GM12878 (cell line): ENCODE results near the gene WWOX. TPM values are rescaled to one million over a fixed set of nuclear protein-coding genes. Genes with fewer than 3 reads are reported as not detected.

Experiments
- ATAC-seq: fragments of 200-7000 bp; cut with Tn5 transposase; 3 replicates; pipeline ENCODE4 v1.9.1; 2020; ENCODE audit warnings: mild to moderate bottlenecking, moderate library complexity
- BruUV-seq: library from RNA; stranded (reverse); fragments of 400-500 nt; replicated peaks from 2 replicates; lab custom pipeline; 2021; lab: Mats Ljungman, UMichigan
- CTCF ChIA-PET: fragments of 300-600 bp; sonication (Branson Sonifier 250); formaldehyde crosslinking; extraction: SDS; loops from one replicate; lab custom pipeline; 2021; ENCODE audit warnings: inconsistent platforms; lab: Yijun Ruan, JAX
- POLR2A ChIA-PET: fragments of 350-600 bp; formaldehyde crosslinking; extraction: SDS; loops from one replicate; lab custom pipeline; 2021; ENCODE audit warnings: inconsistent platforms; lab: Charles Lee
- RAD21 ChIA-PET: fragments of 300-600 bp; sonication (Branson Sonifier 250); formaldehyde crosslinking; loops from one replicate; lab custom pipeline; 2023; ENCODE audit warnings: antibody characterized with exemption; ENCODE audit not compliant: unreplicated experiment; lab: Charles Lee
- SMC1A ChIA-PET: fragments of 300-600 bp; sonication (Branson Sonifier 250); formaldehyde crosslinking; loops from one replicate; lab custom pipeline; 2023; ENCODE audit not compliant: unreplicated experiment, uncharacterized antibody; lab: Charles Lee
- DNase-seq: peaks from one replicate; pipeline ENCODE4 v3.0.0-alpha.2; 2011; ENCODE audit warnings: low read depth, low spot score
- FAIRE-seq: peaks from 3 replicates; lab custom pipeline; 2011; peaks lifted over from hg19 to GRCh38; lab: Jason Lieb, UNC
- H2AFZ ChIP-seq: 2 replicates; pipeline ENCODE4 v1.6.0; 2011; ENCODE audit warnings: low read depth, low read length, control low read depth; ENCODE audit not compliant: control insufficient read depth
- H3K27ac ChIP-seq: 2 replicates; pipeline ENCODE4 v1.5.1; 2011; ENCODE audit warnings: control low read depth; ENCODE audit not compliant: control insufficient read depth, insufficient read depth
- H3K27me3 ChIP-seq, 2 experiments: replicated peaks in 1 of 2; 2 replicates each; pipeline versions ENCODE4 v1.6.0 to v1.6.1; 2011; ENCODE audit warnings: low read length in 1 of 2; ENCODE audit not compliant: control insufficient read depth in 2 of 2, insufficient read depth in 2 of 2
- H3K36me3 ChIP-seq, 2 experiments: 2 replicates each; pipeline ENCODE4 v1.5.1; 2011; ENCODE audit warnings: low read length in 1 of 2; ENCODE audit not compliant: control insufficient read depth in 2 of 2, insufficient read depth in 2 of 2
- H3K4me1 ChIP-seq: 2 replicates; pipeline ENCODE4 v1.6.1; 2011; ENCODE audit warnings: mild to moderate bottlenecking, low read length, moderate library complexity, mixed read lengths; ENCODE audit not compliant: control insufficient read depth, insufficient read depth
- H3K4me2 ChIP-seq: 2 replicates; pipeline ENCODE4 v1.6.0; 2011; ENCODE audit warnings: control low read depth; ENCODE audit not compliant: control insufficient read depth, insufficient read depth
- H3K4me3 ChIP-seq: fragments of 200-600 bp; sonication (generic); 2 replicates; pipeline ENCODE4 v1.5.1; 2016
- H3K79me2 ChIP-seq: 2 replicates; pipeline ENCODE4 v1.6.0; 2011; ENCODE audit warnings: low read length; ENCODE audit not compliant: control insufficient read depth, insufficient read depth
- H3K9ac ChIP-seq: 2 replicates; pipeline ENCODE4 v1.8.0; 2011; ENCODE audit warnings: low read length, control low read depth, mixed read lengths; ENCODE audit not compliant: control insufficient read depth, insufficient read depth
- H3K9me3 ChIP-seq: replicated peaks from 3 replicates; pipeline ENCODE4 v1.5.1; 2011; ENCODE audit warnings: mild to moderate bottlenecking, low read length; ENCODE audit not compliant: control insufficient read depth, insufficient read depth
- H4K20me1 ChIP-seq: 2 replicates; pipeline ENCODE4 v1.6.0; 2011; ENCODE audit not compliant: control insufficient read depth, insufficient read depth
- BMI1 ChIP-seq: fragments of 450-650 bp; IDR thresholded peaks from 2 replicates; pipeline ENCODE4 v1.6.1; 2016; ENCODE audit warnings: mild to moderate bottlenecking, moderate library complexity, borderline replicate concordance
- EP300 ChIP-seq, 2 experiments: fragments of 150-350 bp in 1 of 2; IDR thresholded peaks; 2 replicates each; pipeline ENCODE4 v1.6.1; 2011 to 2012; ENCODE audit warnings: low read depth in 2 of 2, low read length in 2 of 2, borderline replicate concordance in 1 of 2, improper control_type of control experiment in 1 of 2, inconsistent platforms in 1 of 2; ENCODE audit not compliant: control insufficient read depth in 1 of 2
- HCFC1 ChIP-seq: fragments of 150-350 bp; IDR thresholded peaks from 2 replicates; pipeline ENCODE4 v1.6.1; 2014; ENCODE audit warnings: low read length
- IKZF1 ChIP-seq: fragments of 450-650 bp; conservative IDR thresholded peaks from 2 replicates; pipeline ENCODE4 v1.6.1; 2017; ENCODE audit warnings: antibody characterized with exemption, mild to moderate bottlenecking
- KDM1A ChIP-seq: fragments of 200-600 bp; sonication (generic); IDR thresholded peaks from 2 replicates; pipeline ENCODE4 v1.6.1; 2016; ENCODE audit warnings: borderline replicate concordance
- KLF5 ChIP-seq: fragments of 450-650 bp; IDR thresholded peaks from 2 replicates; pipeline ENCODE4 v1.6.1; 2014; ENCODE audit warnings: mild to moderate bottlenecking; ENCODE audit not compliant: partially characterized antibody
- LARP7 ChIP-seq: fragments of 450-650 bp; IDR thresholded peaks from 2 replicates; pipeline ENCODE4 v1.6.1; 2017; ENCODE audit warnings: mild to moderate bottlenecking
- NFXL1 ChIP-seq: fragments of 450-650 bp; IDR thresholded peaks from 2 replicates; pipeline ENCODE4 v1.6.1; 2017; ENCODE audit warnings: antibody characterized with exemption, mild to moderate bottlenecking, borderline replicate concordance
- ZNF24 ChIP-seq: fragments of 450-650 bp; IDR thresholded peaks from 2 replicates; pipeline ENCODE4 v1.6.1; 2017; ENCODE audit warnings: antibody characterized with exemption, mild to moderate bottlenecking
- WGBS: methylation state at CpG from one replicate; pipeline ENCODE4 v1.1.6; 2016; ENCODE audit warnings: low lambda C conversion rate; ENCODE audit not compliant: insufficient replicate concordance, insufficient coverage; ENCODE audit errors: missing lambda C conversion rate; 5-methylcytosine and 5-hydroxymethylcytosine counted together
- in situ Hi-C: fragments of 300-500 bp; cut with MboI; formaldehyde crosslinking; loops from 9 replicates; pipeline ENCODE4 v1.14.3; 2018; ENCODE audit warnings: mixed read lengths
- intact Hi-C: fragments of 100-400 bp; cut with micrococcal nuclease; formaldehyde crosslinking; loops from one replicate; pipeline ENCODE4 v1.14.2; 2022; ENCODE audit not compliant: unreplicated experiment
- polyA plus RNA-seq, 11 experiments: library from polyadenylated mRNA; depleted of rRNA in 4 of 11; unstranded in 6 of 11; stranded (reverse) in 5 of 11; fragments of >200 nt; fragmentation: Nextera tagmentation in 4 of 11; fragmentation: Illumina TruSeq in 1 of 11; extraction: Ambion mirVana in 4 of 11; extraction: Trizol in 1 of 11; gene quantifications; 1 replicate in 1 of 11; 2 replicates in 10 of 11; pipeline versions ENCODE4 v1.2.1 to v1.2.3, GENCODE V29; 2011 to 2016; ENCODE audit warnings: inconsistent platforms in 2 of 11, missing spikeins in 2 of 11, low read depth in 1 of 11
- total RNA-seq, 4 experiments: library from RNA; depleted of rRNA in 3 of 4; stranded (reverse); fragments of >200 nt in 3 of 4; fragmentation: Illumina TruSeq in 1 of 4; extraction: Trizol in 1 of 4; gene quantifications; 2 replicates each; pipeline versions ENCODE4 v1.2.1 to v1.2.3, GENCODE V29; 2013 to 2021
- TF ChIP-seq, protein P1 (sequence below): IDR thresholded peaks from 2 replicates; pipeline ENCODE4 v1.6.1; 2011; ENCODE audit warnings: borderline replicate concordance, low read depth, mild to moderate bottlenecking, moderate library complexity, mixed read lengths, low read length; ENCODE audit not compliant: insufficient read depth; ENCODE audit errors: extremely low read length
- TF ChIP-seq, protein P2 (sequence below): IDR thresholded peaks from 2 replicates; pipeline ENCODE4 v1.6.1; 2012; ENCODE audit warnings: low read depth, low read length, improper control_type of control experiment
- TF ChIP-seq, protein P3 (sequence below): fragments of 450-650 bp; formaldehyde crosslinking; IDR thresholded peaks from 2 replicates; pipeline ENCODE4 v1.4.0; 2020; ENCODE audit warnings: mild to moderate bottlenecking, moderate library complexity

WWOX gene
- total and polyA plus RNA-seq, 10 of the 15 experiments (the other 5 are each of a cell fraction or from before 2014, with no cell fraction given) = 2.8 to 24.4 (median 17.8) TPM

DNA sequence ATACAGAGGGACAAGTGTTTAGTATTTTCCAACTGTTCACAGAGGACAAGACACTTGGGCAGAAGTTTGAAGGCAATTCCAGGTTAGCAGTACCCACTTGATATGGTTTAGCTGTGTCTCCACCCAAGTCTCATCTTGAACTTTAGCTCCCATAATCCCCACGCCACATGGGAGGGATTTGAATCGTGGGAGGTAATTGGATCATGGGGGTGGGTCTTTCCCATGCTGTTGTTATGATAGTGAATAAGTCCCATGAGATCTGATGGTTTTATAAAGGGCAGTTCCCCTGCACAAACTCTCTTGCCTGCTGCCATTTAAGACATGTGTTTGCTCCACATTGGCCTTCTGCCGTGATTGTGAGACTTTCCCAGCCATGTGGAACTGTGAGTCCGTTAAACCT lies 832.2 kb downstream of the WWOX start:
- 3% methylated on average over 4 of the region's 4 CpGs for WGBS
- no peak for ATAC-seq
- BruUV-seq = no TSS peak
- Histone ChIP-seq H2AFZ (no peak overlapping the region), H3K4me2 (no peak overlapping the region), H4K20me1 (no peaks in the 10 kb centered on the region), H3K9me3 (no peaks in the 10 kb centered on the region), H3K79me2 (no peaks in the 10 kb centered on the region), H3K9ac (no peak overlapping the region), H3K4me1 (no peaks in the 10 kb centered on the region), H3K36me3 (no peaks in the 10 kb centered on the region), H3K27me3 (no peaks in the 10 kb centered on the region), H3K4me3 (no peak overlapping the region), H3K27ac (no peak overlapping the region)
- FAIRE-seq = no peak
- DNase-seq = no peak
- RAD21 ChIA-PET = no interaction called here
- in situ Hi-C loops (no loop called here), intact Hi-C loops (no loop called here)
- TF ChIP-seq HCFC1 (no peak), KDM1A (no peak), NFXL1 (no peak), ZNF24 (no peak), IKZF1 (no peak), BMI1 (no peak), KLF5 (no peak), LARP7 (no peak), EP300 (IDR thresholded peaks at IDR 0.05; ENCODE audit: borderline replicate concordance in 1 of 2, control insufficient read depth in 1 of 2, low read depth in 2 of 2, low read length in 2 of 2) (no peak)
- TF ChIP-seq, protein P1, sequence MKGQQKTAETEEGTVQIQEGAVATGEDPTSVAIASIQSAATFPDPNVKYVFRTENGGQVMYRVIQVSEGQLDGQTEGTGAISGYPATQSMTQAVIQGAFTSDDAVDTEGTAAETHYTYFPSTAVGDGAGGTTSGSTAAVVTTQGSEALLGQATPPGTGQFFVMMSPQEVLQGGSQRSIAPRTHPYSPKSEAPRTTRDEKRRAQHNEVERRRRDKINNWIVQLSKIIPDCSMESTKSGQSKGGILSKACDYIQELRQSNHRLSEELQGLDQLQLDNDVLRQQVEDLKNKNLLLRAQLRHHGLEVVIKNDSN = no peak
- TF ChIP-seq, protein P2, sequence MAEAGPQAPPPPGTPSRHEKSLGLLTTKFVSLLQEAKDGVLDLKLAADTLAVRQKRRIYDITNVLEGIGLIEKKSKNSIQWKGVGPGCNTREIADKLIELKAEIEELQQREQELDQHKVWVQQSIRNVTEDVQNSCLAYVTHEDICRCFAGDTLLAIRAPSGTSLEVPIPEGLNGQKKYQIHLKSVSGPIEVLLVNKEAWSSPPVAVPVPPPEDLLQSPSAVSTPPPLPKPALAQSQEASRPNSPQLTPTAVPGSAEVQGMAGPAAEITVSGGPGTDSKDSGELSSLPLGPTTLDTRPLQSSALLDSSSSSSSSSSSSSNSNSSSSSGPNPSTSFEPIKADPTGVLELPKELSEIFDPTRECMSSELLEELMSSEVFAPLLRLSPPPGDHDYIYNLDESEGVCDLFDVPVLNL = no peak
- TF ChIP-seq, protein P3, sequence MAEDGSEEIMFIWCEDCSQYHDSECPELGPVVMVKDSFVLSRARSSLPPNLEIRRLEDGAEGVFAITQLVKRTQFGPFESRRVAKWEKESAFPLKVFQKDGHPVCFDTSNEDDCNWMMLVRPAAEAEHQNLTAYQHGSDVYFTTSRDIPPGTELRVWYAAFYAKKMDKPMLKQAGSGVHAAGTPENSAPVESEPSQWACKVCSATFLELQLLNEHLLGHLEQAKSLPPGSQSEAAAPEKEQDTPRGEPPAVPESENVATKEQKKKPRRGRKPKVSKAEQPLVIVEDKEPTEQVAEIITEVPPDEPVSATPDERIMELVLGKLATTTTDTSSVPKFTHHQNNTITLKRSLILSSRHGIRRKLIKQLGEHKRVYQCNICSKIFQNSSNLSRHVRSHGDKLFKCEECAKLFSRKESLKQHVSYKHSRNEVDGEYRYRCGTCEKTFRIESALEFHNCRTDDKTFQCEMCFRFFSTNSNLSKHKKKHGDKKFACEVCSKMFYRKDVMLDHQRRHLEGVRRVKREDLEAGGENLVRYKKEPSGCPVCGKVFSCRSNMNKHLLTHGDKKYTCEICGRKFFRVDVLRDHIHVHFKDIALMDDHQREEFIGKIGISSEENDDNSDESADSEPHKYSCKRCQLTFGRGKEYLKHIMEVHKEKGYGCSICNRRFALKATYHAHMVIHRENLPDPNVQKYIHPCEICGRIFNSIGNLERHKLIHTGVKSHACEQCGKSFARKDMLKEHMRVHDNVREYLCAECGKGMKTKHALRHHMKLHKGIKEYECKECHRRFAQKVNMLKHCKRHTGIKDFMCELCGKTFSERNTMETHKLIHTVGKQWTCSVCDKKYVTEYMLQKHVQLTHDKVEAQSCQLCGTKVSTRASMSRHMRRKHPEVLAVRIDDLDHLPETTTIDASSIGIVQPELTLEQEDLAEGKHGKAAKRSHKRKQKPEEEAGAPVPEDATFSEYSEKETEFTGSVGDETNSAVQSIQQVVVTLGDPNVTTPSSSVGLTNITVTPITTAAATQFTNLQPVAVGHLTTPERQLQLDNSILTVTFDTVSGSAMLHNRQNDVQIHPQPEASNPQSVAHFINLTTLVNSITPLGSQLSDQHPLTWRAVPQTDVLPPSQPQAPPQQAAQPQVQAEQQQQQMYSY = no peak
- POLR2A ChIA-PET = no interaction called here
- SMC1A ChIA-PET = no interaction called here
- CTCF ChIA-PET = no interaction called here
